H7 (cell line): Measurements from ENCODE around the gene STEAP3. TPM values are rescaled to one million over a fixed set of nuclear protein-coding genes. Genes with fewer than 3 reads are reported as not detected.
"Not testable (repeated sequence)": the region's sequence is repeated elsewhere in the genome, so short reads cannot be mapped to it uniquely, and the experiment has no call there.

Experiments used
- DNase-seq: peaks from one replicate; pipeline ENCODE4 v3.0.0; 2012
- H3K27me3 ChIP-seq: 2 replicates; pipeline ENCODE4 v1.6.0; 2011; ENCODE audit warnings: mild to moderate bottlenecking, low read length; ENCODE audit not compliant: control insufficient read depth, insufficient read depth
- H3K36me3 ChIP-seq: replicated peaks from 2 replicates; pipeline ENCODE4 v1.5.1; 2011; ENCODE audit warnings: low read length; ENCODE audit not compliant: control insufficient read depth, insufficient read depth
- H3K4me3 ChIP-seq: 2 replicates; pipeline ENCODE4 v1.5.1; 2011; ENCODE audit warnings: low read depth, mild to moderate bottlenecking, control low read depth, low read length, moderate library complexity; ENCODE audit not compliant: insufficient read depth
- total RNA-seq: library from RNA; depleted of rRNA; stranded (reverse); fragments of >200 nt; shearing (Covaris generic); gene quantifications from 2 replicates; pipeline ENCODE4 v1.2.3, GENCODE V29; 2014

STEAP3 gene
- total RNA-seq, 1 experiment from 2014 or later, result 16.0 TPM

DNA sequence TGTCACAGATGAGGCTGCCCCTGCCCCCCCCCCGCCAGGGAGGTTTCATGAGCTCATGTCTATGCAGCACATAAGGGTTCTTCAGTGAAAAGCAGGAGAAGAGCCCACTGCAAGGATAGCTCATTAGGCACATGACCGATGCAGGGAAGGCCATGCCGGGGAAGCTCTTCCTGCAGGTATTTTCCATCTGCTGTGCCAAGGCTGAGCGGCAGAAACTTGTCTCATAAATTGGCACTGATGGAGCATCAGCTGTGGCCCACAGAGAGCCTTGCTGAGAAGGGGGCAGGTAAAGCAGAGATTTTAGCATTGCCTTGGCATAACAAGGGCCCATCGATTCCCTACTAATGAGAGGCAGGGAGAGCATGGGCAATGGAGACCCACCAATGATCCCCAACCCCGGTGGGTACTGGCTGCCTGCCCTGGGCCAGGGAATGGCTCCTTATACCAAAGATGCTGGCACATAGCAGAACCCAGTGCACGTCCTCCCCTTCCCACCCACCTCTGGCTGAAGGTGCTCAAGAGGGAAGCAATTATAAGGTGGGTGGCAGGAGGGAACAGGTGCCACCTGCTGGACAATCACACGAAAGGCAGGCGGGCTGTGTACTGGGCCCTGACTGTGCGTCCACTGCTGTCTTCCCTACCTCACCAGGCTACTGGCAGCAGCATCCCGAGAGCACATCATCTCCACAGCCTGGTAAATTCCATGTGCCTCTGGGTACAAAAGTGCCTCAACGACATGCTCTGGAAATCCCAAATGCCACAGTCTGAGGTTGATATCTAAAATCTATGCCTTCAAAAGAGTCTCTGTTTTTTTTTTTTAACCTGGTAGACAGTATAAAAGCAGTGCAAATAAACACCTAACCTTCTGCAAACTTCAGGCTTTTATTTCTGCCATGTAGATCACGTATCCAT is 41.4 kb downstream of the STEAP3 start:
- Histone ChIP-seq H3K27me3 (no peaks in the 10 kb centered on the region), H3K4me3 (no peak overlapping the region), H3K36me3 (no peaks in the 10 kb centered on the region)
- peak; percentile 84 for DNase-seq

DNA sequence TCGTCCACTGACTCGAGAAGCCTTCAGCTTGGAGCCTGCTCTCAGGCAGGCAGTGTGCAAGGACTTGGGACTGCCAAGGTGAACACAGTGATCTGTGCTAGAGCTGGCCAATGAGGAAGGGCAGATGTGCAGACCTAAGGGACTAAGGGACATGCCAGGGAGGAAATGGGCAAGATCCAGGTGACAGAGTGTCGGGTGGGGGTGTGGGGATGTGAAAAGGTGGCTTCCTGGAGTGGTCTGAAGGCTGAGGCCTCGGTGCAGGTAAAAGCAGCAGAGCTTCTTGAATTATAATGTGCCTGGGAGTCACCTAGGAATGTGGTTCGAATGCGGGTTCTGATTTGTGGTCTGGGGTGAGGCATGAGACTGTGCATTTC is 42.0 kb downstream of the STEAP3 start:
- no peak for DNase-seq
- Histone ChIP-seq H3K36me3 (no peaks in the 10 kb centered on the region), H3K4me3 (no peak overlapping the region), H3K27me3 (no peaks in the 10 kb centered on the region)

GRCh38 chr2:119266091-119266589 is 42.5 kb downstream of the STEAP3 start:
- Histone ChIP-seq H3K4me3 (no peak overlapping the region), H3K36me3 (no peaks in the 10 kb centered on the region), H3K27me3 (no peaks in the 10 kb centered on the region)
- DNase-seq, result no peak

- Histone ChIP-seq H3K36me3 (no peaks in the 10 kb centered on the region), H3K4me3 (no peak overlapping the region), H3K27me3 (no peaks in the 10 kb centered on the region)
- DNase-seq, result peak; percentile 22
Measured at GRCh38 chr2:119267604-119268003, 44.0 kb downstream of the STEAP3 start.

- no peak for DNase-seq
- no peak overlapping the region for H3K4me3 ChIP-seq
Measured at GRCh38 chr2:119276864-119277263, 53.2 kb downstream of the STEAP3 start.

GRCh38 chr2:119278385-119278784 is 54.8 kb downstream of the STEAP3 start:
- H3K4me3 ChIP-seq, DNase-seq, H3K27me3 ChIP-seq, H3K36me3 ChIP-seq: not testable (repeated sequence)

More at GRCh38 chr2:119276864-119277263, 53.2 kb downstream of the STEAP3 start:
- H3K36me3 ChIP-seq, result no peaks in the 10 kb centered on the region
- H3K27me3 ChIP-seq, result no peaks in the 10 kb centered on the region

DNA sequence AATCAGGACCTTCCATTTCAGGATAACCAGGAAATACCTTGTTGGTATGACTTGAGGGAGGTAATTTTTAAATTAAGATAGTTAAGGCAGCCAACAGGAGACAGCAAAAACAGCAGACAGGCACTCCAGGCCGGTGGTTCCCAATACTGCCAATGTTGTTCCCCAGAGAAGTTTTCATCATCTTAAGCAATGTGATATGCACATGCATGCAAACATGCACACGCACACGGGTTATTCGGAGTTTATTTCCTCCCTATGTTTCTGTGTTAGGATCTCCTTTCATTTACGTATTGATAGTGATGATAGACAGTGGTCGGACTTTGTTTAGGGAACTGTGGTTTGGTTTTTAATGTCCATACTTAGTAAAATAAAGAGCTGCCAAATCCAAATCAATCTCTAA is 55.3 kb downstream of the STEAP3 start:
- H3K4me3 ChIP-seq, result no peak overlapping the region
- H3K27me3 ChIP-seq, result no peaks in the 10 kb centered on the region
- no peak for DNase-seq
- H3K36me3 ChIP-seq, result no peaks in the 10 kb centered on the region

DNA sequence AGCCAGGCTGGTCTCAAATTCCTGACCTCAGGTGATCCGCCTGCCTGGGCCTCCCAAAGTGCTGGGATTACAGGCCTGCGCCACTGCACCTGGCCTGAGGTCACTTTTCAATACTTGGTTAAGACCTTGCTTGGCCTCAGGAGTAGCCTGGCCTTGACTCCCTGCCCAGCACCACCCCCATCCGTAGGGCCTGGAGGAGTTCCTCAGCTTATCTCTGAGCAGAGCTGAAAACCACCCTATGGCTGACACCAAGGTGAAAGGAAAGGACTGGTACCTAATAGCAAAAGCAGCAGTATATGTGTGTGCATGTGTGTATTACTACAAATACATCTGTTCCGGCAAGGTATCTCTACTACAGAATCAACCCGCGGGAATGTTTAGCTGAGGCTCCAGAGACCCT is 56.0 kb downstream of the STEAP3 start:
- Histone ChIP-seq H3K36me3 (no peaks in the 10 kb centered on the region), H3K4me3 (no peak overlapping the region), H3K27me3 (no peaks in the 10 kb centered on the region)
- no peak for DNase-seq

GRCh38 chr2:119280680-119281079 is 57.0 kb downstream of the STEAP3 start:
- no peaks in the 10 kb centered on the region for H3K36me3 ChIP-seq
- H3K4me3 ChIP-seq, result no peak overlapping the region
- no peaks in the 10 kb centered on the region for H3K27me3 ChIP-seq
- no peak for DNase-seq

GRCh38 chr2:119282146-119282995 is 58.7 kb downstream of the STEAP3 start:
- no peak for DNase-seq
- Histone ChIP-seq H3K4me3 (no peak overlapping the region), H3K36me3 (no peaks in the 10 kb centered on the region), H3K27me3 (no peaks in the 10 kb centered on the region)

GRCh38 chr2:119282996-119283511 is 59.4 kb downstream of the STEAP3 start:
- H3K27me3 ChIP-seq, result no peaks in the 10 kb centered on the region
- no peak overlapping the region for H3K4me3 ChIP-seq
- no peak for DNase-seq
- H3K36me3 ChIP-seq, result no peaks in the 10 kb centered on the region

GRCh38 chr2:119283873-119284331 is 60.3 kb downstream of the STEAP3 start:
- DNase-seq, result no peak
- no peaks in the 10 kb centered on the region for H3K36me3 ChIP-seq
- no peaks in the 10 kb centered on the region for H3K27me3 ChIP-seq
- H3K4me3 ChIP-seq, result no peak overlapping the region

GRCh38 chr2:119286661-119287060 is 63.0 kb downstream of the STEAP3 start:
- no peaks in the 10 kb centered on the region for H3K36me3 ChIP-seq
- no peak for DNase-seq
- H3K4me3 ChIP-seq, result no peak overlapping the region
- no peaks in the 10 kb centered on the region for H3K27me3 ChIP-seq

GRCh38 chr2:119288576-119288975 is 64.9 kb downstream of the STEAP3 start:
- DNase-seq, result no peak
- Histone ChIP-seq H3K27me3 (no peaks in the 10 kb centered on the region), H3K36me3 (no peaks in the 10 kb centered on the region), H3K4me3 (no peak overlapping the region)
